SKM-1 (cell line): Measurements from ENCODE around the gene CCDC102B.
"Not testable (repeated sequence)": the region's sequence is repeated elsewhere in the genome, so short reads cannot be mapped to it uniquely, and the experiment has no call there.

Experiments used
- DNase-seq: peaks from one replicate; lab custom pipeline; 2025; ENCODE audit not compliant: unreplicated experiment; lab: John Stamatoyannopoulos, UW

CCDC102B gene

DNA sequence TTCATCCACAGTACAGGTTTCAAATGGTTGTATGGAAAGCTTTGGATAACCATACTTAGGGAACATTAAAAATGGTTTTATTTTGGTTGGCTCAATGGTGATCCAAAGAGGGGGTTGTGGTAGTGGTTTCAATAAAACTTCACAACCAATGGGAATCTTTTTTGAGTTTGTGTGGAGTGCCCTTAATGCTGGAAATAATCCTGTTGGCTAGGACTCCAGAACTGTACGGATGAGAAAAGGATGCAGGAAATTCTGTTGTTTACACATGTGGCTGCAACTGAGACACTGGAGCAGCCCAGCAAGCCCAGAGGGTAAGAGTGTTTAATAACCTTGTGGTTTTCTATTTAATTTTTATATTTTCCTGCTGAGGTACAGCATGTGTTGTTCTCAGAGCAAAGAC is at the start of gene CCDC102B:
Gene CCDC102B (plus strand): TSS at position 210 of the 400 bp plus-strand sequence. CDS start 38,684 bp downstream, outside the sequence.
- DNase-seq = no peak

DNA sequence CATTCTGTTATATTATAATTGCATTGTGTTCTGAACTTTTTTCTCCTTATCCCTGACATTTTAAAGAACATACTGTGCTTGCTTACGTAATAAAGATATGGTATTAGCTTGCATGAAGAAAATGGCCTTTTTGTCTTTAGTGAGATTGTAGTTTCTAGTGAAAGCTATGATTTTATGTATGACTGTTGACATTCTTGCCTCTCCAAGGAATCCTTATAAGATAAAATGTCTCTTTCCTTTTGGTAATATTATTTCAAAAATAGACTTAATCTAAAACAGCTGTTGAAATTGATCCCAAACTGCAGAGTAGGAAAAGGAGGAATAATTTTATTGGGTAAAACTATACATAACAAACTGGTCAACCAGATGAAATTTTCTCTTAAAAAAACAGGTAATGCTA is 40.8 kb upstream of the CCDC102B start:
- no peak for DNase-seq

DNA sequence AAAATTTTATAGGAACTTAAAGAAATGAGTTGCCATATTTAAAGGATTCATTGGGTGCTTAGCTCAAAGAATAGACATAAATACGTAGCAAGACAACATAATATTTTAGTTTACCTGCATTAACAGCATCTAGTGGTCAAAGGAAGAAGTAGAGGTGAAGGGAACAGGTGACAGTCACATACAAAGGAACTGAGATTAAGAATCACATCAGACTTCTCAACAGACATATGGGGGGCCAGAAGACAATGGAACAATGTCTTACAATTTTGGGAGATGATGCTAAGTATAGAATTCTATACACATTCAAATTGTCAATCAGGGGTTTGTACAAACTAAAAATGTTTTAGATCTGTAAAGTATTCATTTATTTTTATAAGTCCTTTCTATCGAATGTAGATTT is 38.6 kb upstream of the CCDC102B start:
- DNase-seq = no peak

DNA sequence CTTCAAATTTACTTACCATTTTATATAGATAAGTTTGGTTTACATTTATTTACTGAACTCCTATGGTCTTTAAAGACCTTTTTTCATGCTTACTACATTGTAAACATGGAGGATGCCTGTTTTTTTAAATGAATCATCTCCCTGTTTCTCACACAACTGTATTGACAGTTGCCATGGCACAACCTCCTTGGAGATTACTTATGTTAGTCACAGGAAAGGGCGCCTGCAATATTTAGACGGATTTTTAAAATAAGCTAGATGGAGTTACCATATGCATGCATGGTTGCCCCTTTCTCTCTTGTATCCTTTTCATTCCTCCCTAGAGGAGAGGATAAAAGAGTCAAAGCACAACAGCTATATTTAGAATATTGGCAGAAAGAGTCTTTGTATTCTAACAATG is 34.8 kb upstream of the CCDC102B start:
- no peak for DNase-seq

DNA sequence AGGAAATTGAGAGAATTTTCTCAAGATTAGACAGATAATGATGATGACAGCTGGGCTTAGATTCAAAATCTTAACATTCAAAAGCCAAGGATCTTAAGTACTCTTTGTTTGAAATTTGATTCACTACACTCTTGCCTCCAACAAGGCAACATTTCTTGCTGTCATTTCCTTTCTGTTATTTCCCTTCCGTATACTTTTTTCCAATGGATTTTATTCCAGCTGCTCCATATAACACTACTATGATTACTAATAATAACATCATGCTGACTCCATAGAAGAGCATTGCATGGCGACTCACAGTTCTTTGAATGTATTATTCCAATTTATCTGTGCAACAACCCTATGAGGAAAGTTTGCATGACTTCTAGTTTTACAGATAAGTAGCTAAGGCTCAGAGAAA is 33.9 kb upstream of the CCDC102B start:
- no peak for DNase-seq

DNA sequence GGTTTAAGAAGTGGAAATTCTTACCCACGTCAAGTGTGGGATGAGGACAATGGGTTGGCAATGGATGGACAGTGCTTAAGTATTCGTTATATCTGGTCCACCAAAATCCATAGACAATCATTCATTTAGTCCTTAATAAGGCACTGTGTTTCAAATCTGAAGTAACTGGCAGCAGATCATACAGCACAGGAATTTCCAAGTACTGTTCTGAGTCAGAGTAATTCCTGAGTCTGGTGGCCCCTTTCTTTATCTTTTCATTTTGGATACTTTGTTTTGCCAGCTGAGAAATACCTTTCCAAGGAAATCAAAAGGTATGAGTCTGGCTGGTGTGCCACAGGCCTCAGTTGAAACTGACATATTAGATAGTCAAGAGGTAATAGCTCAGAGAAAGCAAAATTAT is 31.4 kb upstream of the CCDC102B start:
- no peak for DNase-seq

DNA sequence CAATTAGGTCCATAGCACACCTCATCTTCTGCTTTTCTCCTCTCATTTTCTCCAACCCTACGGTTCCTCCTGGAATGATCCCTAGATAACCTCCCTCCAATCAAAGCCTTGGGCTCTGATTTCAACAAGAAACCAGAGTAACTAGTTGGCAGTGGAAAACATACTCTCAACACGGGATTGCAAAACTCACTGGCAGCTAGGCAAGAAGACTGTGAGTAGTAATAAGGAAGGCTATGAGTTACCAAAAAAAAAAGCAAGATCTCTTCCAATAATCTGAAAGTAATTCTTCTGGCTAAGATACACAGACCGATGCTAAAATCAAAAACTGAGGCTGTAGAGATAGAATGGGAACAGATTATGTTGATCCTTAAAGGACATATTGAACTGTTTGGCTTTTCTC is 28.4 kb upstream of the CCDC102B start:
- DNase-seq = no peak

DNA sequence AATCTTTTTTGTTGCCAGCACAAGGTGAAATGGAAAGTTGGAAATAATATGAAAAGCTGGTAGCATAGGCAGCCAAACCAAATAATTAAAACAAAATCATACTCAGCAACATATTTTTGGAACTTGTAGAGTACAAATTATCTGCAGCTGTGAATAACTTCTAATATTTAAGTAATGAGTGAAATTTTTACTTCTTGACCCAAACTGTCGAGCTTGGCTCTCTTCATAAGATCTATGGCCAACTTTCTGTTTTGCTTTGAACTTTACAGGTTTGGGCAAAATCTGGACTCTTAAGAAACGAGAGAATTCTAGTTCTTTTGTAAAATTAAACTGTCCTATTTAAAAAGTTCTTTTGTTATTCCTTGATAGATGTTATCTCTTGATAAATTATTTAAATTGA is 25.6 kb upstream of the CCDC102B start:
- no peak for DNase-seq

DNA sequence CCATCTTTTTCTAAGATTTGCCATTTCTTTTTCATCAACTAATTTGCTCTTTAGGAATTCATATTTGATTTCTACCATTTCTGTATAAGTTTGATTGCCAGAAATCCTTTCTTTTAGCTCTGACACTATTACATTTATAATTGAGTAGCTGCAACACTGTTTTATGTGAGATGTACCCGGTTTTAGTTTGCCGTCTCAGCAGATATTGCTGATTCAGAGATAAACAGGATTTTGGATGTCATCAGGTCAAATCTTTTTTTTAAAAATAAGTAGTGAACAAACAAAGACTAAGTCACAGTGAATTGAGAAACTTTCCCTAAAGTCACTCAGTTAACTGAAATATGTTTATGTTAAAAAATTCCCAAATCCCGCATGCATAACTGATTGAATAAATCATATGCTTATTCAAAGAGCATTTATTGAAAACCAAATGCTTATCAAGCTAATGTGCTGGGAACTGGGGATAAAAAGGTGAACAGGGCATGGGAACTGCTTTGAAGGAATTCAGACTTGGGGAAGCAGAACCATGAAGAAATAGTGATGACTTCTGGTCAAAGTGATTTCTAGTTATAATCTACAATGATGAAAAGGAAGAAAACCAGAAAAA is 19.5 kb upstream of the CCDC102B start:
- DNase-seq = no peak

DNA sequence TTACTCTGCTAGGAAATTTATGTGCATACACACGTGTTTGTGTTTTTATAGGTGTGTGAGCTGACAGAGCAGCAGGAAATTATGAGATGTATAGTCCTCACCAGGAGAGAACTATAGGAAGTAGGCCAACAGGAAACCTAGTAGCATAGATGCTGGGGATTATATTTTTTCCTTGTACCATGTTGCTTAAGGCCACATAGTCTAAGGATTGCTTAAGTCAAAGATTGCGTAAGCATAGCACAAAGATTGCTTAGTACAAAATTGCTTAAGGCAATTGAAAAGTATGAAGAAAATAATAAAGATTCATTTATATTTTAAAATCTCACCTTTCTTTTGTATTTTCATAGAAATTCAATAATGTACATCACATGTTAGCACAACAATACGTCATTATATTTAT is 18.7 kb upstream of the CCDC102B start:
- peak; percentile 66 for DNase-seq

DNA sequence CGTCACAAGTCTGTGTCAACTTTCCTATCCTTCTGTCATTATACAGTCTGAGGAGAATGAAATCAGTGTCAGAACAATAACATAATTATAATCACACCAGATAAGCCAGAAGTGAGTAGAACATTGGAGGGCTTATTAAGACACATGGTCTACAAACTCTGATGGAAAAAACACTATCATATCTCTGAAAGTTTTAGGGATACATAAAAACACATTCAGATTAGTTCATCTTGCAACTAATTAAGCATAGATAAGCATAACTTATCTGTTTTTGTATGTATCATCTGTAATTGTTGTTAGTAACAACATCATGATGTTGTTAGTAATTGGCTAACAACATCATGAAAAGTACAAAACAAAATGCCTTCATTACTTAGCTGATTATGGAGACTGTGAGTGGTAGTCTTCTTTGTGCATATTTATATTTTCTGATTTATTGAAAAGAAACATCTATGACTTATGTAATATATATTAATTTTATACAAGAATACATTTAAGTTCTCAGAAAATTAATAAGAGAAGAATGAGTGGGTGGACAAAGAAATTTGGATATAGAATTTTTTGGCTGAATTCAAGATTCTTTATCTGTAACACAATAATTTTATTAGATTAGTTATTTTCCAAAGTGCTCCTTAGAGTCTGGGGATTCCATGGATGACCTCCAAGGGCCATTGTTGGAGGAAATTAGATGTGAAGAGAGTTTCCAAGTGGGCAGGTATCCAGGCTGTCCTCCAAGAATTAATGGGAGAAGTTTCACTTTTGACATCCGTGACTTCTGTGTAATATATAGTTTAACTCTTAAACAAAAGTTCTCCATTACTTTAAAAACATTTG is 16.9 kb upstream of the CCDC102B start:
- no peak for DNase-seq

DNA sequence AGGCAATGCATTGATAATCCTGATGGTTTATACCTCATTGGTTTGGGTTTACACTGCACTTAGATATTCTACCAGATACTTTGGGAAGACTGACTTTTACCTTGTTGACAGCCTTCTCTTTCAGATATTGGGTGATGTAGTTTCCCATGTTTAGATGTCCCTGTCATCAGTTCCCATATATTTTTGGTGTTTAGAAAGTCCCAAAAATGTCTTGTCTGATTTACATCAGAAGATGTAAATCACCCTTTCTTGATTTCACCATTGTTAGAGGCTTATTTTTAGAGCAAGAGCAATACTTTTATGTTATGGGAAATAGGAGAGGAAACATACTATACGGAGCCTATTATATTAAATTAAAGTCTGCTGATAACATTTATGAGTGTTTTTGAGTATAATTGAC is 14.4 kb upstream of the CCDC102B start:
- DNase-seq = no peak

DNA sequence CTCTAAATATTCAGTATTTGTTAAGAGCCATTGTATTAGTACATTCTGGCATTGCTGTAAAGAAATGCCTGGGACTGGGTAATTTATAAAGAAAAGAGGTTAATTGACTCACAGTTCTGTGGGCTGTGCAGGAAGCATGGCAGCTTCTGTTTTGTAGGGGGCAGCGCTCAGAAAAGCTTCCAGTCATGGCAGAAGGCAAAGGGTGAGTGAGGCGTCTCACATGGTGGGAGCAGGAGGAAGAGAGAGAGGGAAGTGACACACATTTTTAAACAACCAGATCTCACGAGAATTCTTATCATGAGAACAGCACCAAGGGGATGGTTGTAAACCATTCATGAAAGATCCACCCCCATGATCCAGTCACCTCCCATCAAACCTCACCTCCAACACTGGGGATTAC is 13.8 kb upstream of the CCDC102B start:
- no peak for DNase-seq

DNA sequence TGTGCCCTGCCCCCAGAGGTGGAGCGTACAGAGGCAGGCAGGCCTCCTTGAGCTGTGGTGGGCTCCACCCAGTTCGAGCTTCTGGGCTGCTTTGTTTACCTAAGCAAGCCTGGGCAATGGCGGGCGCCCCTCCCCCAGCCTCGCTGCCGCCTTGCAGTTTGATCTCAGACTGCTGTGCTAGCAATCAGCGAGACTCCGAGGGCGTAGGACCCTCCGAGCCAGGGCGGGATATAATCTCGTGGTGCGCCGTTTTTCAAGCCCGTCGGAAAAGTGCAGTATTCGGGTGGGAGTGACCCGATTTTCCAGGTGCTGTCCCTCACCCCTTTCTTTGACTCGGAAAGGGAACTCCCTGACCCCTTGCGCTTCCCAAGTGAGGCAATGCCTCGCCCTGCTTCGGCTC is 7.6 kb upstream of the CCDC102B start:
- DNase-seq = not testable (repeated sequence)

DNA sequence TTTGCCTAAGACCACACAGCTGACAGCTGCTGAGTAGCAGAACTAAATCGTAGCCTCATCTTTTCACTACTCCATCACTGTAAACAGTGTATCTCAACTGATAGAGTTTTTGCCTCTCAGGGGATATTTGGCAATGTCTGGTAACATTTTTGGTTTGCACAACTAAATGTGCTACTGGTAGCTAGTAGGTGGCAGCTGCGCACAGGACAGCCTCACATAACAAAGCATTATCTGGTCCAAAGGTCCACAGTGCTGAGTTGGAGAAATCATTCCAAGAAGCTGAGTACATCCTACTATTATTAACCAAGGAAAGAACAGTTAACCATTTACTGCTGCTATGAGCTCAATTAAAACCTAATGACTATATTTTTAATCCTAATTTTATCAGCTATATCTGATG is 6.1 kb upstream of the CCDC102B start:
- DNase-seq = no peak

DNA sequence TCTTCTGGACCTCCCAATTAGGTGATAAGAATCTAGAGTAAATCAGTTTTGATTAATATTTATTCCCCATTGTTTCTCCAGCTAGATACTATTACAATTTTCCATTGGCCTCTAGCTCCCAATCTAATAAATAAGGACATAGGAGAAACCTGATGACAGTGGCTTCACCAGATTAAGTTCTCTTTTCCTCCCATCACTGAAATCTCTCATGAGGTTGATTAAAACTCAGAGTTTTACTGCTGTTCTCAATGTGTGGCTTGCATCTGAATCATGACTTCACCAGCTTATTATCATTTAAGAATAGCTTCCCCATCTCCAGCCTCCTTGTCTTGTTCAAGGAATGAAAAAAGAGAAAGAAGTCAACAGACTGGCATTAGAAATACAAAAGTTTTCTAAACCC is 3.9 kb upstream of the CCDC102B start:
- no peak for DNase-seq

DNA sequence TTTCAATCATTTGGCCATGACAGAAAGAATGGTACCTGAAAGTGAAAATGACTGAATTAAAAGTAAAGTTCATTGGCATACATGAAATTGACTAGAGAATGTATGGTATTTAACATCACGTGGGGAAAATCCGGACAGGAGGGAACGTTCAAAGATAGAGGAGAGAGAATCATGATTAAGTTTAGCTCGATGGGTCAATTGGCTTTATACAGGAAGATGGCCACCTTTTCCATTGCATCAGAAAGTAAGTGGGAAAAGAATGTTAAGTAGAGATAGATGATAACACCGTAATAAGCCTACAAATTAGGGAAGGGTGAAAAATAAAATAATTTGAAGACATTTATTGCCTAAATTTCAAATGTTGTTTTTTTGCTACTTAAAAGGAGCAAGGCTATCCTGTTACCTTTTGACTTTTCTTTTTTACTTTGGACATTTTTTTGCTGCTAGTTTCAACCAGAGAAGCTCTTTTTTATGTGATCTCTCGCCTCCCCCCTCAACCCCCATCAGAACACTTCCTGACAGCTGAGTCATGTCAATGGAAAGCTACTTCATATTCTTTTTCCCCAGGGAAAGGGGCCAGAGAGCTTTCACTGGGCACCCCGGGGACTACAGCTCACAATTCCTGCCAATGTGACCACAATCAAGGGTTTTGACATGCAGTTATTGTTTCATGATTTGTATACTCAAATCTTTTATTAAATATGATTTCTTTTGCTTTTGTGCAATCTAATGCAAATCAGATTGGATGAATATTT is 767 bp upstream of the CCDC102B start:
- DNase-seq = no peak

DNA sequence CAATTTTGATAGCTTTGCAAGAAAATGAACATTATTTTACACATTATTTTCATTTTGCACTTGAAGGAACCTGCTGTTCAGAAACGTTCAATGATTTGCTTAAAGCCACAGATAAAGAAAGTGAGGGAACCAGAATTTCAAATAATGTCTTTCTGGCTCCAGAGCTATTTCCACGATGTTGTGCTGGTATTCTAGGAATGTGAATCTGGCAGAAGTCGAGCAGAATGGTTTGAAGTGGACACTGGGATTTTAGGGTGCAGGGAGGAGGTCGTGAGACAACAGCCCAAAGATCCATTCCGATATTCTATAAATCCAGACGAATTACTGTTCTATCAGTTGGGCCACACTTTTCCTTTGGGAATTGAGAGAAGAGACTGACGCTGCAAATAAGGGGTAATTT is 2.2 kb downstream of the CCDC102B start:
- DNase-seq = no peak

DNA sequence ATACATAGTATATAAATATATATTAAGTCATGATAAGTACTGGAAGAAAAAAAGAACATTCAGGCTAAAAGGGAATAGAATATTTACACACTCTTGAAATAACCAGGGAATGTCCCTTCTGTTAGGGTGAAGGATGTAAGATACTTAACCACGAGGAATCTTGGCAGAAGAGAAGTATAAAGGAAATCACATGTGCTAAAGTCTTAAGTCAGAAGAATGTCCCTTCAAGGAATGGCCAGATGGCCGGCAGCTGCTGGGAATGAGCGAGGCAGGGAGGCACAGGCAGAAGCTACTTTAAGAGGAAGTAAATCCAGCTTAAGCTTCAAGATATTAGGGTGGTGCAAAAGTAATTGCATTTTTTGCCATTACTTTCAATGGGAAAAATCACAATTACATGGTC is 5.5 kb downstream of the CCDC102B start:
- no peak for DNase-seq

DNA sequence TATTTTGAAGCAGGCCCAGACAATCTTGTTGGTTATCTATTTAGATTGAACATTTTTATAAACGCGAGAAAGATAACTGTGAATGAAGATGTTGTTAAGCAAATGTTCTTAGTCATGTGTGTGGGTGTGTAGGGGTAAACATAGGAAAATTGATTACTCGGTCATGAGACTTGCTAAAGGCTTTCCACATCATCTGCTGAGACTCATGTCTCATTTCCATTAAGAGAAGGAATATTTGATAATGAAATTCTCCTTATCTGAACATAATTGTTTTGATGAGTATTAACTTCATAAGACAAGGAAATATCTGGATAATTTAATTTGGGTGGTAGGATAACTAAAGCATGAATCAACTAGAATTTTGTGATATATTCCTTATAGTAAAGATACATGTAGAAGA is 19.7 kb downstream of the CCDC102B start:
- DNase-seq = no peak

DNA sequence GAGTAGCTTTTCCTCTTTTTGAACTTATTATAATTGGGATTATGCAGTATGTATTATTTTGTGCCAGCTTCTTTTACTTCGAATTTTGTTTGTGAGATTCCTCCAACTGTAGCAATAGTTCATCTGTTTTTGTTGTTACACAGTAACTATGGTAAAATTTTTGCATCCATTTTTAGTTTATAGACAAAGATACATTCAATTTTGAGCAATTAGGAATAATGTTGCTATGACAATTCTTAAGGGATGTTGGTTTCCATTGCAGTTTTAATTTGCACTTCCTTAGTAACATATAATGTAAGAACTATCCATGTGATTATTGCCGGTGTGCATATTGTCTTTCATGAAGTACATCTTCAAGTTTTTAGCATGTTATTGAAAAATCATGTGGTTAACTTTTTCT is 20.7 kb downstream of the CCDC102B start:
- no peak for DNase-seq

DNA sequence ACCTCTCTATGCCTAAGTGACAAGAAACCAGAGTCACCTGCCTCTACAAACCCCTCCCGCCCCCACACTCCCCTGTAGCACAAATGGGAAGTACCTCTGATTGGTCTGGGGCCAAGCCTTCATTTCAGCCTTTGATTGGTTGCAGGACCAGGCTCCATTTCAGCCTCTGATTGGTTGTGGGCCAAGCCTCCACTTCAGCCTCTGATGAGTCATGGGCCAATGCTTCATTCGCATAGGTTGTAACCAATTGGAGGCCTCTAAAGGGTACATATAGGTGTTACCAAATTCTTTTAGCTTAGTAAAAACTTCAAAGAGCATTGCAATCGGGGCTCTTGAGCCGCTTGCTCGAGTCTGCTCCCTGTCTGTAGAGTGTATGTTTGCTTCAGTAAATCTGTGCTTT is 25.0 kb downstream of the CCDC102B start:
- no peak for DNase-seq
